DMS153 treated with DMSO at 0.1 percent for 48 hours (cell line): ENCODE results near the gene EYA4.

ENCODE experiments used
- DNase-seq: peaks from one replicate; lab custom pipeline; 2025; ENCODE audit not compliant: unreplicated experiment; lab: John Stamatoyannopoulos, UW

Gene EYA4

GRCh38 chr6:133559926-133560325 is 318.8 kb downstream of the EYA4 start:
- DNase-seq, result no peak

GRCh38 chr6:133567636-133568035 is 326.5 kb downstream of the EYA4 start:
- DNase-seq, result no peak

GRCh38 chr6:133568970-133569889 is 328.1 kb downstream of the EYA4 start:
- DNase-seq, result peak; percentile 73

- no peak for DNase-seq
These were observed 330.5 kb downstream of the EYA4 start for GRCh38 chr6:133571681-133572080.

GRCh38 chr6:133577851-133578250 is 336.7 kb downstream of the EYA4 start:
- no peak for DNase-seq
